GM12878 (cell line): ENCODE data around the gene DAPK3. TPM values are rescaled to one million over a fixed set of nuclear protein-coding genes. Genes with fewer than 3 reads are reported as not detected.
A peak's percentile ranks its signal among the peaks of the same experiment; 100 is the strongest.

Experiments
- ATF2 ChIP-seq: IDR thresholded peaks from 2 replicates; pipeline ENCODE4 v1.6.1; 2012; ENCODE audit warnings: low read length, inconsistent platforms
- BACH1 ChIP-seq: fragments of 450-650 bp; IDR thresholded peaks from 2 replicates; pipeline ENCODE4 v1.6.1; 2017; ENCODE audit warnings: mild to moderate bottlenecking, borderline replicate concordance
- BCL11A ChIP-seq: IDR thresholded peaks from 2 replicates; pipeline ENCODE4 v1.6.1; 2011; ENCODE audit warnings: low read depth, low read length
- CHD2 ChIP-seq: IDR thresholded peaks from 2 replicates; pipeline ENCODE4 v1.6.1; 2011; ENCODE audit warnings: low read depth, low read length, improper control_type of control experiment, borderline replicate concordance
- CREB1 ChIP-seq: IDR thresholded peaks from 2 replicates; pipeline ENCODE4 v1.6.1; 2012; ENCODE audit warnings: low read depth, mild to moderate bottlenecking, inconsistent platforms
- E2F4 ChIP-seq: IDR thresholded peaks from 2 replicates; pipeline ENCODE4 v1.6.1; 2012; ENCODE audit warnings: low read depth, low read length, improper control_type of control experiment
- EP300 ChIP-seq, 2 experiments: fragments of 150-350 bp in 1 of 2; IDR thresholded peaks; 2 replicates each; pipeline ENCODE4 v1.6.1; 2011 to 2012; ENCODE audit warnings: low read depth in 2 of 2, low read length in 2 of 2, borderline replicate concordance in 1 of 2, improper control_type of control experiment in 1 of 2, inconsistent platforms in 1 of 2; ENCODE audit not compliant: control insufficient read depth in 1 of 2
- HCFC1 ChIP-seq: fragments of 150-350 bp; IDR thresholded peaks from 2 replicates; pipeline ENCODE4 v1.6.1; 2014; ENCODE audit warnings: low read length
- IKZF1 ChIP-seq: fragments of 450-650 bp; conservative IDR thresholded peaks from 2 replicates; pipeline ENCODE4 v1.6.1; 2017; ENCODE audit warnings: antibody characterized with exemption, mild to moderate bottlenecking
- KAT2A ChIP-seq: conservative IDR thresholded peaks from 2 replicates; pipeline ENCODE4 v1.6.1; 2011; ENCODE audit warnings: low read depth, low read length; ENCODE audit not compliant: control insufficient read depth
- MXI1 ChIP-seq: fragments of 150-350 bp; IDR thresholded peaks from 2 replicates; pipeline ENCODE4 v1.6.1; 2011; ENCODE audit warnings: low read depth, mild to moderate bottlenecking, inconsistent platforms, low read length, improper control_type of control experiment
- MYB ChIP-seq: fragments of 150-350 bp; IDR thresholded peaks from 2 replicates; pipeline ENCODE4 v1.6.1; 2014; ENCODE audit warnings: mild to moderate bottlenecking, low read depth, low read length, borderline replicate concordance
- MYC ChIP-seq: IDR thresholded peaks from 2 replicates; pipeline ENCODE4 v1.6.1; 2011; ENCODE audit warnings: mild to moderate bottlenecking, low read length, moderate library complexity, inconsistent platforms; ENCODE audit not compliant: insufficient read depth, insufficient replicate concordance, insufficient read length, severe bottlenecking
- NFYB ChIP-seq: IDR thresholded peaks from 2 replicates; pipeline ENCODE4 v1.6.1; 2011; ENCODE audit warnings: low read depth, mild to moderate bottlenecking, low read length, improper control_type of control experiment, moderate library complexity; ENCODE audit not compliant: insufficient read depth
- NKRF ChIP-seq: fragments of 450-650 bp; conservative IDR thresholded peaks from 2 replicates; pipeline ENCODE4 v1.6.1; 2017; ENCODE audit warnings: mild to moderate bottlenecking, moderate library complexity
- NRF1 ChIP-seq: conservative IDR thresholded peaks from 2 replicates; pipeline ENCODE4 v1.6.1; 2011; ENCODE audit warnings: mild to moderate bottlenecking, low read depth, low read length, improper control_type of control experiment
- PKNOX1 ChIP-seq: fragments of 450-650 bp; IDR thresholded peaks from 2 replicates; pipeline ENCODE4 v1.6.1; 2016; ENCODE audit warnings: mild to moderate bottlenecking
- RAD51 ChIP-seq: fragments of 450-650 bp; IDR thresholded peaks from 2 replicates; pipeline ENCODE4 v1.6.1; 2016; ENCODE audit warnings: moderate library complexity, mild to moderate bottlenecking, inconsistent platforms
- SMARCA5 ChIP-seq: fragments of 450-650 bp; IDR thresholded peaks from 2 replicates; pipeline ENCODE4 v1.6.1; 2017; ENCODE audit warnings: mild to moderate bottlenecking
- USF1 ChIP-seq: IDR thresholded peaks from 2 replicates; pipeline ENCODE4 v1.6.1; 2011; ENCODE audit warnings: borderline replicate concordance, low read depth, mild to moderate bottlenecking, moderate library complexity, mixed read lengths, low read length; ENCODE audit not compliant: insufficient read depth; ENCODE audit errors: extremely low read length
- ZNF24 ChIP-seq: fragments of 450-650 bp; IDR thresholded peaks from 2 replicates; pipeline ENCODE4 v1.6.1; 2017; ENCODE audit warnings: antibody characterized with exemption, mild to moderate bottlenecking
- ZNF274 ChIP-seq: IDR thresholded peaks from one replicate; pipeline ENCODE4 v1.8.0; 2011; ENCODE audit not compliant: insufficient read length, insufficient read depth
- ZZZ3 ChIP-seq: IDR thresholded peaks from 2 replicates; pipeline ENCODE4 v1.6.1; 2011; ENCODE audit warnings: low read depth; ENCODE audit not compliant: control insufficient read depth, insufficient read length
- polyA plus RNA-seq, 11 experiments: library from polyadenylated mRNA; depleted of rRNA in 4 of 11; unstranded in 6 of 11; stranded (reverse) in 5 of 11; fragments of >200 nt; fragmentation: Nextera tagmentation in 4 of 11; fragmentation: Illumina TruSeq in 1 of 11; extraction: Ambion mirVana in 4 of 11; extraction: Trizol in 1 of 11; gene quantifications; 1 replicate in 1 of 11; 2 replicates in 10 of 11; pipeline versions ENCODE4 v1.2.1 to v1.2.3, GENCODE V29; 2011 to 2016; ENCODE audit warnings: inconsistent platforms in 2 of 11, missing spikeins in 2 of 11, low read depth in 1 of 11
- total RNA-seq, 4 experiments: library from RNA; depleted of rRNA in 3 of 4; stranded (reverse); fragments of >200 nt in 3 of 4; fragmentation: Illumina TruSeq in 1 of 4; extraction: Trizol in 1 of 4; gene quantifications; 2 replicates each; pipeline versions ENCODE4 v1.2.1 to v1.2.3, GENCODE V29; 2013 to 2021

DAPK3 gene
- total and polyA plus RNA-seq, 10 of the 15 experiments (the other 5 are each of a cell fraction or from before 2014, with no cell fraction given): 0.13 to 46.4 (median 24.8) TPM

GRCh38 chr19:4007021-4007835 lies 36.3 kb upstream of the DAPK3 start, which contains the start of gene PIAS4 (continued):
- TF ChIP-seq ZZZ3 (no peak), CHD2 (no peak), ZNF274 (no peak), NFYB (peak; percentile 87; the same call in 1 of the 2 replicates), MYB (no peak), KAT2A (no peak), RAD51 (peak; percentile 87), NKRF (peak; percentile 82), BCL11A (no peak), SMARCA5 (0 out of 2 replicates have a peak, but pooled peaks have one; percentile 17), ATF2 (no peak), NRF1 (peak; percentile 86), MXI1 (peak; percentile 42; the same call in 1 of the 2 replicates), ZNF24 (0 out of 2 replicates have a peak, but pooled peaks have one; percentile 12), E2F4 (peak; percentile 57; the same call in 1 of the 2 replicates), PKNOX1 (peak; percentile 27; the same call in 1 of the 2 replicates), USF1 (peak; percentile 96), MYC (no peak), BACH1 (peak; percentile 67), HCFC1 (peak; percentile 45; the same call in 1 of the 2 replicates), IKZF1 (peak; percentile 92), CREB1 (peak; percentile 51; the same call in 1 of the 2 replicates), EP300 (IDR thresholded peaks at IDR 0.05; ENCODE audit: borderline replicate concordance in 1 of 2, control insufficient read depth in 1 of 2, low read depth in 2 of 2, low read length in 2 of 2) (0 out of 4 replicates have a peak, but pooled peaks of 1 of the 2 experiments have one; percentile 3)
